Thoracic aorta (tissue), 2 donors: ENCODE data around the gene CALHM5. TPM values are rescaled to one million over a fixed set of nuclear protein-coding genes. Genes with fewer than 3 reads are reported as not detected.

Experiments used
- ATAC-seq: fragments of 150-250 bp; one replicate; pipeline ENCODE4 v1.8.0; 2017; ENCODE audit warnings: low read depth; ENCODE audit not compliant: insufficient number of reproducible peaks, low FRiP score
- DNase-seq: peaks from one replicate; pipeline ENCODE4 v3.0.0-alpha.2; 2020; ENCODE audit warnings: low spot score
- H3K27ac ChIP-seq, 2 donors: fragments of 200-600 bp; sonication (generic); 1 replicate in 1 of 2; 2 replicates in 1 of 2; pipeline ENCODE4 v1.5.1; 2016; ENCODE audit warnings: mild to moderate bottlenecking in 2 of 2, moderate library complexity in 2 of 2
- H3K27me3 ChIP-seq: fragments of 200-600 bp; sonication (generic); replicated peaks from 2 replicates; pipeline ENCODE4 v1.6.0; 2016; ENCODE audit warnings: mild to moderate bottlenecking; ENCODE audit not compliant: insufficient read depth
- H3K36me3 ChIP-seq: fragments of 200-600 bp; sonication (generic); one replicate; pipeline ENCODE4 v1.5.1; 2016
- H3K4me1 ChIP-seq, 2 donors: fragments of 200-600 bp; sonication (generic); 1 replicate in 1 of 2; 2 replicates in 1 of 2; pipeline versions ENCODE4 v1.5.1 to v1.6.0; 2016; ENCODE audit warnings: low read depth in 2 of 2, mild to moderate bottlenecking in 1 of 2; ENCODE audit not compliant: control insufficient read depth in 1 of 2
- H3K4me3 ChIP-seq: fragments of 200-600 bp; sonication (generic); 2 replicates; pipeline ENCODE4 v1.5.1; 2016; ENCODE audit warnings: mild to moderate bottlenecking
- H3K9me3 ChIP-seq: fragments of 200-600 bp; sonication (generic); 2 replicates; pipeline ENCODE4 v1.5.1; 2016
- total RNA-seq, 2 donors: library from RNA; depleted of rRNA; stranded (reverse); fragments of >200 nt; gene quantifications; one replicate each; pipeline versions ENCODE4 v1.1.0 to v1.2.3, GENCODE V29; 2016
- TF ChIP-seq, protein P1 (sequence below): fragments of 200-600 bp; sonication (generic); IDR thresholded peaks from one replicate; pipeline ENCODE4 v1.5.1; 2019; ENCODE audit warnings: antibody characterized with exemption

CALHM5 gene
- total RNA-seq, 2 donors from 2014 or later, result 14.0 to 16.7 TPM

DNA sequence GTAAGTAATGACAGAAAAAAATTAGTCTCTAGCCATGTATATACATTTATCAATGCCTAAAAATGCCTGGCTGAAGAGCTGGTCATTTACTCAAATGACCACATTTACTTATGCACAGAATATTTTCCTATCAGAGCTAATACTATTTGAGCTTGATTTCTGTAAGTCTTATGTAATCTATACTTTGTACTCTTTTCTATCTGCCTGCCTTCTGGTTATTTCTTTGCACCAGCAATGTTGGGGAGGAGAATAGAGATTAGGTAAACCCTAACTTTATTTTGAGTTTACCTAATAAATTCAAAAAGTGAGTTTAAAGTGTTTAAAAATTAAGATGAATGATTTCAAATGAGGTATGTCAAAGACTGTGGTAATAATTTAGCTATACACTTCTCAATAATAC, 3.7 kb downstream of the CALHM5 start:
- Histone ChIP-seq H3K4me1 (peaks cover 7 to 34% of the 10 kb centered on the region in 2 donors), H3K27ac (no peak overlapping the region), H3K36me3 (peaks cover 11% of the 10 kb centered on the region), H3K9me3 (no peaks in the 10 kb centered on the region), H3K4me3 (no peak overlapping the region), H3K27me3 (no peaks in the 10 kb centered on the region)
- DNase-seq (no peak), ATAC-seq (no peak)
- TF ChIP-seq, protein P1, sequence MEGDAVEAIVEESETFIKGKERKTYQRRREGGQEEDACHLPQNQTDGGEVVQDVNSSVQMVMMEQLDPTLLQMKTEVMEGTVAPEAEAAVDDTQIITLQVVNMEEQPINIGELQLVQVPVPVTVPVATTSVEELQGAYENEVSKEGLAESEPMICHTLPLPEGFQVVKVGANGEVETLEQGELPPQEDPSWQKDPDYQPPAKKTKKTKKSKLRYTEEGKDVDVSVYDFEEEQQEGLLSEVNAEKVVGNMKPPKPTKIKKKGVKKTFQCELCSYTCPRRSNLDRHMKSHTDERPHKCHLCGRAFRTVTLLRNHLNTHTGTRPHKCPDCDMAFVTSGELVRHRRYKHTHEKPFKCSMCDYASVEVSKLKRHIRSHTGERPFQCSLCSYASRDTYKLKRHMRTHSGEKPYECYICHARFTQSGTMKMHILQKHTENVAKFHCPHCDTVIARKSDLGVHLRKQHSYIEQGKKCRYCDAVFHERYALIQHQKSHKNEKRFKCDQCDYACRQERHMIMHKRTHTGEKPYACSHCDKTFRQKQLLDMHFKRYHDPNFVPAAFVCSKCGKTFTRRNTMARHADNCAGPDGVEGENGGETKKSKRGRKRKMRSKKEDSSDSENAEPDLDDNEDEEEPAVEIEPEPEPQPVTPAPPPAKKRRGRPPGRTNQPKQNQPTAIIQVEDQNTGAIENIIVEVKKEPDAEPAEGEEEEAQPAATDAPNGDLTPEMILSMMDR, result no peak

DNA sequence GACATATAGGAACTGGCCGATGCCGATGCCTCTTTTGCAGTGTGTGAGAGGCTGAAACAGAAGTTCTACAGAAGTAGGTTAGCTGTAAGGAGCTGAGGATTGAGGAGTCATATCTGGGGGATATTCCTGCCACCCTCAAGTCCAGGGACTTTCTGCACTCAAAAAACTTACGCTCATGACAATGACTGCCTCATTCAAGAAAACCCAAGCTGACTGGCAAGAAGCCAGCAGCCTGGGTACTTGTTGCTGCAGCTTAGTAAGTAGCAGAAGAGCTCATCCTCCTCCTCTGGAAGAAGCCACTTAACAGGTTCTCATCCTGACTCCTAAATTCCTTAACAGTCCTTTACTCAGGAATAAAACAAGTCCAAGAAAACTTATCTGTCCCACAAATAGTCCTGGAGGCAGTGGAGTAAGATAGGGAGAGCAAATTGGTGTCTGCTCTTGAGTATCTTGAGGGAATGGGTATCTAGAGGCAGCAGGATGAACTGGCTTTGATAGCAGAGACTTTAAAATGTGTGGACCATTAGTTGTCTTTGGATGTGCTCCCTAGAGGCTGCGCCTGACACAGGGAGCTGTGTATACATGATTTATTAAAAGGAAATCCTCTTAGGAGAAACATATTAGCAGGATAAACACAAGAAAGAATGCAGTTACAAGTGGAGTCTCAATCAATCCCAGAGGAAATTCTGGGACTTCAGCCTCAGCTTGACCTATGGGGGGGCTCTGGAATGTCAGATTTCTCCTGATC, 7.4 kb downstream of the CALHM5 start:
- no peak overlapping the region for H3K27ac ChIP-seq
- H3K9me3 ChIP-seq, result no peaks in the 10 kb centered on the region
- H3K4me1 ChIP-seq, result peaks cover 7 to 31% of the 10 kb centered on the region in 2 donors
- ATAC-seq (no peak), DNase-seq (no peak)
- TF ChIP-seq, protein P1, result no peak
- peaks cover 11% of the 10 kb centered on the region for H3K36me3 ChIP-seq
- no peaks in the 10 kb centered on the region for H3K27me3 ChIP-seq
- H3K4me3 ChIP-seq, result no peak overlapping the region

DNA sequence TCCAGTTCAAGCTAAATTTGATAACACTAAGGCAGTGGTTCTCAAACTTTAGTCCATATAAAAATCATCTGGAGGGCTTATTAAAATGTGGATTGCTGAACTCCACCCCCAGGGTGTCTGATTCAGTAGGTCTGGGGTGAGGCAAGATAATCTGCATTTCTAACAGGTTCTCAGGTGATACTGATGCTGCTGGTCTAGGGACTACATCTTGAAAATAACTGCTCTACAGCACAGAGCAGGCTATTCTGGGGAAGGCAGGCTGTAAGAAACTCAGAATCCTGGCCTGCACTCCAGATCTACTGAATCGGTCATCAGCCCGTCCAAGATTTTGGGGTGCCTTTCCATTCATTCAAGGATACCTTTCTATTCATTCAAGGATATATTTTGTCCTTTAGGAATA, 11.5 kb downstream of the CALHM5 start:
- no peaks in the 10 kb centered on the region for H3K27me3 ChIP-seq
- H3K36me3 ChIP-seq, result no peaks in the 10 kb centered on the region
- ATAC-seq, result no peak
- no peak overlapping the region for H3K4me3 ChIP-seq
- no peak for DNase-seq
- TF ChIP-seq, protein P1, result no peak
- H3K27ac ChIP-seq, result no peak overlapping the region
- peaks cover 0 to 10% of the 10 kb centered on the region in 2 donors for H3K4me1 ChIP-seq
- no peaks in the 10 kb centered on the region for H3K9me3 ChIP-seq

DNA sequence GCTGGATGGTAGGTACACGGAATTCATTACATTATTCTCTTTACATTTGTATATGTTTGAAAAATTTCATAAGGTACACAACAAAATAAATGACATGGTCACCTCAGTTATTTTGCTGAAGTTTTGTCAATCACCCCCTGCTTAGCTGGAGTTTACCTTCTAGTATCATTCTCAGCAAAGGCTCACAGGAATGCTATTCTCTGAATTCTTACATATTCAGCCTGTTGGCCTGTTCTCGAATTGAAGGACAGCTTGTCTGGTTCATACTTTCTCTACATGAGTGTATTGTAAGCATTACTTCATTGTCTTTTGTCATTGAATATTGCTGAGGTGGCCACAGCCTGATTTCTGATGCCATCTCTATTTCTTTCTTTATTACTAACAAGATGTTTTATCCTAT, 12.8 kb downstream of the CALHM5 start:
- Histone ChIP-seq H3K36me3 (no peaks in the 10 kb centered on the region), H3K4me1 (peaks cover 0 to 14% of the 10 kb centered on the region in 2 donors), H3K27ac (no peak overlapping the region), H3K4me3 (no peak overlapping the region), H3K9me3 (no peaks in the 10 kb centered on the region), H3K27me3 (no peaks in the 10 kb centered on the region)
- no peak for DNase-seq
- TF ChIP-seq, protein P1, result no peak
- ATAC-seq, result no peak

DNA sequence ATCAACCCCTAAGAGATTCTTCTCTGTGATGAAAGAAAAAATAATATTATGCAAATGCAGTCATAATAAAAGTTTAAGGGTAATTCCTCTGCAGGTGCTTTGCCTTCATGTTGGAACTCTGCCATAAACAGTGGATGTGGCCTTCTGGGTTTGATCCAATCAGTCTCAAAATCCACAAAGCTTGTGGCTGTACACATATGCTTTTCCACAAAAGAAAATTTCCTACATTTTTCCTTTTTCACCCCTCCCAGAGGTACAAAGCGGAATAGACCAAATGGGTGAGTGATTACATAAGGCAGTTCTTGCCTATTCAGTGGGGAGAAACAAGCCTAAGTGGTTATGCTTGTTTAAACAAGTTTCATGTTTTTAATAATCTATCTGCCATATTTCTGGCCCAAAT, 16.7 kb downstream of the CALHM5 start:
- no peak for ATAC-seq
- H3K9me3 ChIP-seq, result no peaks in the 10 kb centered on the region
- H3K27me3 ChIP-seq, result no peaks in the 10 kb centered on the region
- H3K4me1 ChIP-seq, result peaks cover 0 to 17% of the 10 kb centered on the region in 2 donors
- TF ChIP-seq, protein P1, result no peak
- DNase-seq, result no peak
- H3K36me3 ChIP-seq, result no peaks in the 10 kb centered on the region
- H3K4me3 ChIP-seq, result no peak overlapping the region
- H3K27ac ChIP-seq, result no peak overlapping the region
